Endothelial cell of umbilical vein (primary cell): Measurements from ENCODE around the gene DDIT3. TPM values are rescaled to one million over a fixed set of nuclear protein-coding genes. Genes with fewer than 3 reads are reported as not detected.

Source experiments
- BruUV-seq: library from RNA; stranded (reverse); fragments of 400-500 nt; replicated peaks from 2 replicates; lab custom pipeline; 2021; lab: Mats Ljungman, UMichigan
- CTCF ChIA-PET: fragments of 300-600, 350-600 bp; sonication (Branson Sonifier 250); formaldehyde crosslinking; loops from one replicate; lab custom pipeline; 2021; ENCODE audit warnings: antibody characterized with exemption, inconsistent platforms; lab: Charles Lee
- POLR2A ChIA-PET: fragments of 300-600, 350-600 bp; sonication (Branson Sonifier 250); formaldehyde crosslinking; loops from one replicate; lab custom pipeline; 2021; ENCODE audit warnings: antibody characterized with exemption, inconsistent platforms; lab: Charles Lee
- DNase-seq: peaks from one replicate; pipeline ENCODE4 v3.0.0-alpha.2; 2011; ENCODE audit warnings: low read depth, low spot score
- FAIRE-seq: peaks from 2 replicates; lab custom pipeline; 2011; peaks lifted over from hg19 to GRCh38; lab: Jason Lieb, UNC
- H2AFZ ChIP-seq: 2 replicates; pipeline ENCODE4 v1.6.0; 2012; ENCODE audit warnings: low read depth, low read length, control low read depth, inconsistent platforms
- H3K27ac ChIP-seq: 2 replicates; pipeline ENCODE4 v1.5.1; 2011; ENCODE audit warnings: low read depth, mild to moderate bottlenecking, control low read depth, low read length, moderate library complexity; ENCODE audit not compliant: insufficient read depth
- H3K27me3 ChIP-seq, 2 experiments: 2 replicates each; pipeline versions ENCODE4 v1.6.0 to v1.6.1; 2011; ENCODE audit warnings: low read length in 2 of 2, mixed read lengths in 1 of 2; ENCODE audit not compliant: control insufficient read depth in 2 of 2, insufficient read depth in 2 of 2
- H3K36me3 ChIP-seq, 2 experiments: 2 replicates in 1 of 2; 3 replicates in 1 of 2; pipeline ENCODE4 v1.5.1; 2011; ENCODE audit warnings: low read length in 2 of 2, mild to moderate bottlenecking in 1 of 2, moderate library complexity in 1 of 2; ENCODE audit not compliant: control insufficient read depth in 2 of 2, insufficient read depth in 2 of 2; ENCODE audit errors: extremely low read depth in 1 of 2
- H3K4me1 ChIP-seq: 3 replicates; pipeline ENCODE4 v1.5.1; 2011; ENCODE audit warnings: mild to moderate bottlenecking, low read length; ENCODE audit not compliant: control insufficient read depth, insufficient read depth; ENCODE audit errors: extremely low read depth
- H3K4me2 ChIP-seq: 2 replicates; pipeline ENCODE4 v1.6.1; 2011; ENCODE audit warnings: low read length, control low read depth, mixed read lengths; ENCODE audit not compliant: insufficient read depth
- H3K4me3 ChIP-seq, 3 experiments: fragments of 200-600 bp in 1 of 3; sonication (generic), shearing (Covaris generic) in 1 of 3; replicated peaks in 1 of 3; 2 replicates each; pipeline ENCODE4 v1.5.1; 2011 to 2016; ENCODE audit warnings: control low read depth in 3 of 3, low read length in 3 of 3, mild to moderate bottlenecking in 2 of 3, inconsistent platforms in 1 of 3, low read depth in 1 of 3, moderate library complexity in 1 of 3; ENCODE audit not compliant: insufficient read depth in 1 of 3
- H3K79me2 ChIP-seq: 2 replicates; pipeline ENCODE4 v1.6.0; 2012; ENCODE audit warnings: low read length, inconsistent platforms; ENCODE audit not compliant: control insufficient read depth, insufficient read depth
- H3K9ac ChIP-seq: replicated peaks from 2 replicates; pipeline ENCODE3; 2011; ENCODE audit warnings: low read length, control low read depth; ENCODE audit not compliant: insufficient read depth; ENCODE audit errors: extremely low read depth
- H3K9me1 ChIP-seq: replicated peaks from 3 replicates; pipeline ENCODE4 v1.6.0; 2011; ENCODE audit warnings: mild to moderate bottlenecking, low read length; ENCODE audit not compliant: control insufficient read depth, insufficient read depth; ENCODE audit errors: extremely low read depth
- H3K9me3 ChIP-seq: replicated peaks from 2 replicates; pipeline ENCODE4 v1.5.1; 2012; ENCODE audit warnings: low read length, inconsistent platforms; ENCODE audit not compliant: control insufficient read depth, insufficient read depth
- H4K20me1 ChIP-seq: replicated peaks from 2 replicates; pipeline ENCODE3; 2011; ENCODE audit warnings: mild to moderate bottlenecking, low read length; ENCODE audit not compliant: control insufficient read depth, insufficient read depth; ENCODE audit errors: extremely low read depth
- EZH2 ChIP-seq: IDR thresholded peaks from 2 replicates; pipeline ENCODE4 v1.6.1; 2012; ENCODE audit warnings: borderline replicate concordance, low read depth, mild to moderate bottlenecking, moderate library complexity, low read length, inconsistent platforms; ENCODE audit not compliant: severe bottlenecking
- FOS ChIP-seq: IDR thresholded peaks from 2 replicates; pipeline ENCODE4 v1.6.1; 2011; ENCODE audit warnings: mild to moderate bottlenecking, low read length, moderate library complexity, borderline replicate concordance; ENCODE audit not compliant: insufficient read depth
- GATA2 ChIP-seq: IDR thresholded peaks from 2 replicates; pipeline ENCODE4 v1.7.0; 2011; ENCODE audit warnings: low read depth, mild to moderate bottlenecking, moderate library complexity, mixed read lengths, low read length; ENCODE audit not compliant: insufficient read length, insufficient read depth
- JUN ChIP-seq: IDR thresholded peaks from 2 replicates; pipeline ENCODE4 v1.6.1; 2011; ENCODE audit warnings: borderline replicate concordance, low read depth; ENCODE audit not compliant: insufficient read length, insufficient read depth
- MYC ChIP-seq: IDR thresholded peaks from one replicate; pipeline ENCODE4 v1.6.1; 2011; ENCODE audit warnings: mild to moderate bottlenecking, low read depth, low read length
- POLR2A ChIP-seq: IDR thresholded peaks from 2 replicates; pipeline ENCODE4 v1.6.1; 2012; ENCODE audit warnings: low read depth, mild to moderate bottlenecking, control low read depth, low read length
- POLR2AphosphoS5 ChIP-seq: IDR thresholded peaks from 2 replicates; pipeline ENCODE4 v1.6.1; 2012; ENCODE audit warnings: low read depth, mild to moderate bottlenecking, control low read depth, low read length, moderate library complexity; ENCODE audit not compliant: insufficient read depth
- dilution Hi-C: fragments of 300-500 bp; cut with MboI; formaldehyde crosslinking; loops from one replicate; pipeline ENCODE4 v1.15.0; 2019; ENCODE audit warnings: low sequenced_read_pairs; ENCODE audit not compliant: extremely low pct_ligation_motif_present
- intact Hi-C: fragments of 100-400 bp; cut with micrococcal nuclease; formaldehyde crosslinking; loops from one replicate; pipeline ENCODE4 v1.10.0; 2022
- polyA plus RNA-seq, 4 experiments: library from polyadenylated mRNA; depleted of rRNA in 3 of 4; stranded (reverse) in 3 of 4; unstranded in 1 of 4; fragments of >200 nt; gene quantifications; 2 replicates each; pipeline versions ENCODE4 v1.2.1 to v1.2.3, GENCODE V29; 2011 to 2012; ENCODE audit warnings: missing spikeins in 1 of 4
- total RNA-seq: library from RNA; stranded (reverse); gene quantifications from 2 replicates; pipeline ENCODE4 v1.2.3, GENCODE V29; 2021
- TF ChIP-seq, protein P1 (sequence below), 2 donors: IDR thresholded peaks; 1 replicate in 1 of 2; 2 replicates in 1 of 2; pipeline ENCODE4 v1.5.1; 2011; ENCODE audit warnings: low read length in 2 of 2, mild to moderate bottlenecking in 2 of 2, moderate library complexity in 2 of 2, control low read depth in 1 of 2, inconsistent platforms in 1 of 2, low read depth in 1 of 2; ENCODE audit not compliant: insufficient read depth in 1 of 2; ENCODE audit errors: extremely low read depth in 1 of 2
- TF ChIP-seq, protein P2 (sequence below): IDR thresholded peaks from 2 replicates; pipeline ENCODE4 v1.6.1; 2011; ENCODE audit not compliant: insufficient read depth, insufficient read length

Gene DDIT3
- total and polyA plus RNA-seq, 2 donors (not counting 3 experiments of a cell fraction or from before 2014, with no cell fraction given): 13.7 to 22.0 TPM

- no peaks in the 10 kb centered on the region for H3K27me3 ChIP-seq
- H3K9me3 ChIP-seq: no peaks in the 10 kb centered on the region
- H2AFZ ChIP-seq: no peak overlapping the region
- no peaks in the 10 kb centered on the region for H3K79me2 ChIP-seq
- TF ChIP-seq JUN: no peak
- TF ChIP-seq MYC: no peak
- TF ChIP-seq, protein P1, sequence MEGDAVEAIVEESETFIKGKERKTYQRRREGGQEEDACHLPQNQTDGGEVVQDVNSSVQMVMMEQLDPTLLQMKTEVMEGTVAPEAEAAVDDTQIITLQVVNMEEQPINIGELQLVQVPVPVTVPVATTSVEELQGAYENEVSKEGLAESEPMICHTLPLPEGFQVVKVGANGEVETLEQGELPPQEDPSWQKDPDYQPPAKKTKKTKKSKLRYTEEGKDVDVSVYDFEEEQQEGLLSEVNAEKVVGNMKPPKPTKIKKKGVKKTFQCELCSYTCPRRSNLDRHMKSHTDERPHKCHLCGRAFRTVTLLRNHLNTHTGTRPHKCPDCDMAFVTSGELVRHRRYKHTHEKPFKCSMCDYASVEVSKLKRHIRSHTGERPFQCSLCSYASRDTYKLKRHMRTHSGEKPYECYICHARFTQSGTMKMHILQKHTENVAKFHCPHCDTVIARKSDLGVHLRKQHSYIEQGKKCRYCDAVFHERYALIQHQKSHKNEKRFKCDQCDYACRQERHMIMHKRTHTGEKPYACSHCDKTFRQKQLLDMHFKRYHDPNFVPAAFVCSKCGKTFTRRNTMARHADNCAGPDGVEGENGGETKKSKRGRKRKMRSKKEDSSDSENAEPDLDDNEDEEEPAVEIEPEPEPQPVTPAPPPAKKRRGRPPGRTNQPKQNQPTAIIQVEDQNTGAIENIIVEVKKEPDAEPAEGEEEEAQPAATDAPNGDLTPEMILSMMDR (IDR thresholded peaks at IDR 0.05; ENCODE audit: extremely low read depth in 1 of 2, insufficient read depth in 1 of 2, low read depth in 1 of 2, low read length in 2 of 2): no peak
- no peak for TF ChIP-seq EZH2
- TF ChIP-seq POLR2A: no peak
- TF ChIP-seq, protein P2, sequence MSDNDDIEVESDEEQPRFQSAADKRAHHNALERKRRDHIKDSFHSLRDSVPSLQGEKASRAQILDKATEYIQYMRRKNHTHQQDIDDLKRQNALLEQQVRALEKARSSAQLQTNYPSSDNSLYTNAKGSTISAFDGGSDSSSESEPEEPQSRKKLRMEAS: no peak
- no peak for TF ChIP-seq FOS
- TF ChIP-seq POLR2AphosphoS5: no peak
- no peak for TF ChIP-seq GATA2
- H3K4me2 ChIP-seq: no peak overlapping the region
- no peak for FAIRE-seq
- H4K20me1 ChIP-seq: no peaks in the 10 kb centered on the region
- H3K27ac ChIP-seq: no peak overlapping the region
- H3K36me3 ChIP-seq: no peaks in the 10 kb centered on the region
- H3K4me1 ChIP-seq: no peaks in the 10 kb centered on the region
- DNase-seq: no peak
- no peaks in the 10 kb centered on the region for H3K9me1 ChIP-seq
- intact Hi-C loops (no loop called here), dilution Hi-C loops (no loop called here)
- no peak overlapping the region for H3K9ac ChIP-seq
- ChIA-PET POLR2A (no interaction called here), CTCF (no interaction called here)
- BruUV-seq: no TSS peak
- no peak overlapping the region for H3K4me3 ChIP-seq
Observed at GRCh38 chr12:57569858-57570257, 49.5 kb upstream of the DDIT3 start.
